Endothelial cell of umbilical vein (primary cell): ENCODE measurements around the gene ARHGAP9. TPM values are rescaled to one million over a fixed set of nuclear protein-coding genes. Genes with fewer than 3 reads are reported as not detected.

Experiments
- BruUV-seq: library from RNA; stranded (reverse); fragments of 400-500 nt; replicated peaks from 2 replicates; lab custom pipeline; 2021; lab: Mats Ljungman, UMichigan
- CTCF ChIA-PET: fragments of 300-600, 350-600 bp; sonication (Branson Sonifier 250); formaldehyde crosslinking; loops from one replicate; lab custom pipeline; 2021; ENCODE audit warnings: antibody characterized with exemption, inconsistent platforms; lab: Charles Lee
- POLR2A ChIA-PET: fragments of 300-600, 350-600 bp; sonication (Branson Sonifier 250); formaldehyde crosslinking; loops from one replicate; lab custom pipeline; 2021; ENCODE audit warnings: antibody characterized with exemption, inconsistent platforms; lab: Charles Lee
- DNase-seq: peaks from one replicate; pipeline ENCODE4 v3.0.0-alpha.2; 2011; ENCODE audit warnings: low read depth, low spot score
- FAIRE-seq: peaks from 2 replicates; lab custom pipeline; 2011; peaks lifted over from hg19 to GRCh38; lab: Jason Lieb, UNC
- H2AFZ ChIP-seq: 2 replicates; pipeline ENCODE4 v1.6.0; 2012; ENCODE audit warnings: low read depth, low read length, control low read depth, inconsistent platforms
- H3K27ac ChIP-seq: 2 replicates; pipeline ENCODE4 v1.5.1; 2011; ENCODE audit warnings: low read depth, mild to moderate bottlenecking, control low read depth, low read length, moderate library complexity; ENCODE audit not compliant: insufficient read depth
- H3K27me3 ChIP-seq, 2 experiments: 2 replicates each; pipeline versions ENCODE4 v1.6.0 to v1.6.1; 2011; ENCODE audit warnings: low read length in 2 of 2, mixed read lengths in 1 of 2; ENCODE audit not compliant: control insufficient read depth in 2 of 2, insufficient read depth in 2 of 2
- H3K36me3 ChIP-seq, 2 experiments: 2 replicates in 1 of 2; 3 replicates in 1 of 2; pipeline ENCODE4 v1.5.1; 2011; ENCODE audit warnings: low read length in 2 of 2, mild to moderate bottlenecking in 1 of 2, moderate library complexity in 1 of 2; ENCODE audit not compliant: control insufficient read depth in 2 of 2, insufficient read depth in 2 of 2; ENCODE audit errors: extremely low read depth in 1 of 2
- H3K4me1 ChIP-seq: 3 replicates; pipeline ENCODE4 v1.5.1; 2011; ENCODE audit warnings: mild to moderate bottlenecking, low read length; ENCODE audit not compliant: control insufficient read depth, insufficient read depth; ENCODE audit errors: extremely low read depth
- H3K4me2 ChIP-seq: 2 replicates; pipeline ENCODE4 v1.6.1; 2011; ENCODE audit warnings: low read length, control low read depth, mixed read lengths; ENCODE audit not compliant: insufficient read depth
- H3K4me3 ChIP-seq, 3 experiments: fragments of 200-600 bp in 1 of 3; sonication (generic), shearing (Covaris generic) in 1 of 3; replicated peaks in 1 of 3; 2 replicates each; pipeline ENCODE4 v1.5.1; 2011 to 2016; ENCODE audit warnings: control low read depth in 3 of 3, low read length in 3 of 3, mild to moderate bottlenecking in 2 of 3, inconsistent platforms in 1 of 3, low read depth in 1 of 3, moderate library complexity in 1 of 3; ENCODE audit not compliant: insufficient read depth in 1 of 3
- H3K79me2 ChIP-seq: 2 replicates; pipeline ENCODE4 v1.6.0; 2012; ENCODE audit warnings: low read length, inconsistent platforms; ENCODE audit not compliant: control insufficient read depth, insufficient read depth
- H3K9ac ChIP-seq: replicated peaks from 2 replicates; pipeline ENCODE3; 2011; ENCODE audit warnings: low read length, control low read depth; ENCODE audit not compliant: insufficient read depth; ENCODE audit errors: extremely low read depth
- H3K9me1 ChIP-seq: replicated peaks from 3 replicates; pipeline ENCODE4 v1.6.0; 2011; ENCODE audit warnings: mild to moderate bottlenecking, low read length; ENCODE audit not compliant: control insufficient read depth, insufficient read depth; ENCODE audit errors: extremely low read depth
- H3K9me3 ChIP-seq: replicated peaks from 2 replicates; pipeline ENCODE4 v1.5.1; 2012; ENCODE audit warnings: low read length, inconsistent platforms; ENCODE audit not compliant: control insufficient read depth, insufficient read depth
- H4K20me1 ChIP-seq: replicated peaks from 2 replicates; pipeline ENCODE3; 2011; ENCODE audit warnings: mild to moderate bottlenecking, low read length; ENCODE audit not compliant: control insufficient read depth, insufficient read depth; ENCODE audit errors: extremely low read depth
- CTCF ChIP-seq, 2 donors: IDR thresholded peaks; 1 replicate in 1 of 2; 2 replicates in 1 of 2; pipeline ENCODE4 v1.5.1; 2011; ENCODE audit warnings: low read length in 2 of 2, mild to moderate bottlenecking in 2 of 2, moderate library complexity in 2 of 2, control low read depth in 1 of 2, inconsistent platforms in 1 of 2, low read depth in 1 of 2; ENCODE audit not compliant: insufficient read depth in 1 of 2; ENCODE audit errors: extremely low read depth in 1 of 2
- EZH2 ChIP-seq: IDR thresholded peaks from 2 replicates; pipeline ENCODE4 v1.6.1; 2012; ENCODE audit warnings: borderline replicate concordance, low read depth, mild to moderate bottlenecking, moderate library complexity, low read length, inconsistent platforms; ENCODE audit not compliant: severe bottlenecking
- FOS ChIP-seq: IDR thresholded peaks from 2 replicates; pipeline ENCODE4 v1.6.1; 2011; ENCODE audit warnings: mild to moderate bottlenecking, low read length, moderate library complexity, borderline replicate concordance; ENCODE audit not compliant: insufficient read depth
- GATA2 ChIP-seq: IDR thresholded peaks from 2 replicates; pipeline ENCODE4 v1.7.0; 2011; ENCODE audit warnings: low read depth, mild to moderate bottlenecking, moderate library complexity, mixed read lengths, low read length; ENCODE audit not compliant: insufficient read length, insufficient read depth
- JUN ChIP-seq: IDR thresholded peaks from 2 replicates; pipeline ENCODE4 v1.6.1; 2011; ENCODE audit warnings: borderline replicate concordance, low read depth; ENCODE audit not compliant: insufficient read length, insufficient read depth
- MAX ChIP-seq: IDR thresholded peaks from 2 replicates; pipeline ENCODE4 v1.6.1; 2011; ENCODE audit not compliant: insufficient read depth, insufficient read length
- MYC ChIP-seq: IDR thresholded peaks from one replicate; pipeline ENCODE4 v1.6.1; 2011; ENCODE audit warnings: mild to moderate bottlenecking, low read depth, low read length
- POLR2A ChIP-seq: IDR thresholded peaks from 2 replicates; pipeline ENCODE4 v1.6.1; 2012; ENCODE audit warnings: low read depth, mild to moderate bottlenecking, control low read depth, low read length
- POLR2AphosphoS5 ChIP-seq: IDR thresholded peaks from 2 replicates; pipeline ENCODE4 v1.6.1; 2012; ENCODE audit warnings: low read depth, mild to moderate bottlenecking, control low read depth, low read length, moderate library complexity; ENCODE audit not compliant: insufficient read depth
- dilution Hi-C: fragments of 300-500 bp; cut with MboI; formaldehyde crosslinking; loops from one replicate; pipeline ENCODE4 v1.15.0; 2019; ENCODE audit warnings: low sequenced_read_pairs; ENCODE audit not compliant: extremely low pct_ligation_motif_present
- intact Hi-C: fragments of 100-400 bp; cut with micrococcal nuclease; formaldehyde crosslinking; loops from one replicate; pipeline ENCODE4 v1.10.0; 2022
- polyA plus RNA-seq, 4 experiments: library from polyadenylated mRNA; depleted of rRNA in 3 of 4; stranded (reverse) in 3 of 4; unstranded in 1 of 4; fragments of >200 nt; gene quantifications; 2 replicates each; pipeline versions ENCODE4 v1.2.1 to v1.2.3, GENCODE V29; 2011 to 2012; ENCODE audit warnings: missing spikeins in 1 of 4
- total RNA-seq: library from RNA; stranded (reverse); gene quantifications from 2 replicates; pipeline ENCODE4 v1.2.3, GENCODE V29; 2021

Gene ARHGAP9
- total and polyA plus RNA-seq, 2 donors (not counting 3 experiments of a cell fraction or from before 2014, with no cell fraction given) = 0.25 to 0.38 TPM

- no peak overlapping the region for H3K9ac ChIP-seq
- H3K27ac ChIP-seq = no peak overlapping the region
- FAIRE-seq (no peak), DNase-seq (no peak)
- dilution Hi-C loops (no loop called here), intact Hi-C loops (no loop called here)
- ChIA-PET CTCF (no interaction called here), POLR2A (no interaction called here)
- BruUV-seq = no TSS peak
- no peak for TF ChIP-seq POLR2AphosphoS5
- no peak for TF ChIP-seq MYC
- no peak for TF ChIP-seq MAX
- no peak for TF ChIP-seq JUN
- TF ChIP-seq POLR2A = no peak
- no peak for TF ChIP-seq EZH2
- TF ChIP-seq CTCF (IDR thresholded peaks at IDR 0.05; ENCODE audit: extremely low read depth in 1 of 2, insufficient read depth in 1 of 2, low read depth in 1 of 2, low read length in 2 of 2) = no peak
- TF ChIP-seq GATA2 = no peak
- no peak for TF ChIP-seq FOS
- H3K27me3 ChIP-seq = peaks cover 16 to 19% of the 10 kb centered on the region in 2 experiments
- H3K4me2 ChIP-seq = no peak overlapping the region
- H3K9me3 ChIP-seq = no peaks in the 10 kb centered on the region
- no peaks in the 10 kb centered on the region for H3K79me2 ChIP-seq
- H4K20me1 ChIP-seq = no peaks in the 10 kb centered on the region
- H3K4me1 ChIP-seq = no peaks in the 10 kb centered on the region
- no peaks in the 10 kb centered on the region for H3K9me1 ChIP-seq
- no peaks in the 10 kb centered on the region for H3K36me3 ChIP-seq
- no peak overlapping the region for H3K4me3 ChIP-seq
- H2AFZ ChIP-seq = no peak overlapping the region
Observed at GRCh38 chr12:57467212-57467874, 12.3 kb downstream of the ARHGAP9 start.
